Measurements from ENCODE around the gene TRAPPC5. TPM values are rescaled to one million over a fixed set of nuclear protein-coding genes. Genes with fewer than 3 reads are reported as not detected.

The TRAPPC5 gene
- total RNA-seq, 1 donor from 2014 or later: 110 TPM

DNA sequence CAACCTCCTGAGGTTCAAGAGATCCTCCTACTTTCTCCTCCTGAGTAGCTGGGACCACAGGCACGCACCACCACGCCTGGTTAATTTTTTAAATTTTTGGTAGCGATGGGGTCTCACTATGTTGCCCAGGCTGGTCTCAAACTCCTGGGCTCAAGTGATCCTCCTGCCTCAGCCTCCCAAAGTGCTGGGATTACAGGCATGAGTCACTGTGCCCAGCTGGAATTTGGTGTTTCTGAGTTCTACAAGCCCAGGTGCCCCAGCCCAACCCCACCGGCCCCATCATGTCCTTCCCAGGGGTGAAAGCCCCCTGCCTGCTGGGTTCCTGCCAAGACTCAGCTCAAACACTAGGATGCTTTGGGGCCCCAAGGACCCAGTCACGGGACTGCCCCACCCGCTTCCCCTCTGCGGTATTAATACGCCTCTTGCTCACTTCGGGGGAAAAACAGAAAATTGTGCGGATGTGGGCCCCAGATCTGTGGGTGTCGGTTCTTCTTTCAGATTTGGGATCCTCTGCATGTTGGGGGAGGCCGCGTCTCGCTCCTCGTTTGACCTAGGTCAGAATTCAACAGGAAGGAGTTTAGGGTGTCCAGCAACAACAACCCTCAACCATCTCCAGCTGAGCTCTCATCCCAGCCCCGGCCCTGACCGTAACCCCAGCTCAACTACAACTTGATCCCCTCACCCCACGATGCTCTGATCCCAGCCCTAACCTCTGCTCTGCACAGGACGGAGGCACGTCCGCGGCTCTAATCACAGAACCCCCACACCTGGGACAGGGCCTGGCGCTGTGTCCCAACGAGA, 25.0 kb downstream of the TRAPPC5 start:
- Mint-ChIP-seq H3K27ac (peak overlapping the region; percentile 97), H3K27me3 (no peaks in the 10 kb centered on the region), H3K9me3 (no peaks in the 10 kb centered on the region), H3K4me1 (peaks cover 96% of the 10 kb centered on the region), H3K4me3 (peak overlapping the region; percentile 78), H3K36me3 (ENCODE audit: low read depth) (no peaks in the 10 kb centered on the region)
- DNase-seq (peak; percentile 78), ATAC-seq (ENCODE audit: low read depth) (peak; percentile 38)
- CTCF ChIA-PET: interaction anchor here (1.0 to 2.8 kb wide), 4 partner anchors 11 to 95 kb away, joined by 3 to 10 read pairs (median 6); partner anchors contain the start of gene TRAPPC5
- intact Hi-C loops (cut with micrococcal nuclease): loop anchor here (1.0 to 2.0 kb wide), 3 partner anchors 9 to 38 kb away; no protein-coding TSS in a partner anchor
- TF ChIP-seq CTCF (IDR thresholded peaks at IDR 0.05): no peak
- POLR2A ChIA-PET: interaction anchor here (0.7 to 2.7 kb wide), 18 partner anchors 9 to 490 kb away, joined by 3 to 40 read pairs (median 4); partner anchors contain the start of genes CD209 and TRAPPC5

- no peak for TF ChIP-seq CTCF (IDR thresholded peaks at IDR 0.05)
- H3K27me3 Mint-ChIP-seq: no peaks in the 10 kb centered on the region
- intact Hi-C loops (cut with micrococcal nuclease): no loop called here
- peak overlapping the region; percentile 78 for H3K4me3 Mint-ChIP-seq
- DNase-seq: peak; percentile 18
- POLR2A ChIA-PET: interaction anchor here (0.5 to 2.7 kb wide), 18 partner anchors 8 to 489 kb away, joined by 3 to 40 read pairs (median 4); partner anchors contain the start of genes CD209, CLEC4G and TRAPPC5
- no peaks in the 10 kb centered on the region for H3K36me3 Mint-ChIP-seq (ENCODE audit: low read depth)
- H3K4me1 Mint-ChIP-seq: peaks cover 94% of the 10 kb centered on the region
- CTCF ChIA-PET: interaction anchor here (1.0 to 2.0 kb wide), 3 partner anchors 12 to 94 kb away, joined by 3 to 10 read pairs (median 3); partner anchors contain the start of gene TRAPPC5
- peak overlapping the region; percentile 97 for H3K27ac Mint-ChIP-seq
- no peak for ATAC-seq (ENCODE audit: low read depth)
- H3K9me3 Mint-ChIP-seq: no peaks in the 10 kb centered on the region
These were observed 25.7 kb downstream of the TRAPPC5 start for GRCh38 chr19:7706188-7706954.

DNA sequence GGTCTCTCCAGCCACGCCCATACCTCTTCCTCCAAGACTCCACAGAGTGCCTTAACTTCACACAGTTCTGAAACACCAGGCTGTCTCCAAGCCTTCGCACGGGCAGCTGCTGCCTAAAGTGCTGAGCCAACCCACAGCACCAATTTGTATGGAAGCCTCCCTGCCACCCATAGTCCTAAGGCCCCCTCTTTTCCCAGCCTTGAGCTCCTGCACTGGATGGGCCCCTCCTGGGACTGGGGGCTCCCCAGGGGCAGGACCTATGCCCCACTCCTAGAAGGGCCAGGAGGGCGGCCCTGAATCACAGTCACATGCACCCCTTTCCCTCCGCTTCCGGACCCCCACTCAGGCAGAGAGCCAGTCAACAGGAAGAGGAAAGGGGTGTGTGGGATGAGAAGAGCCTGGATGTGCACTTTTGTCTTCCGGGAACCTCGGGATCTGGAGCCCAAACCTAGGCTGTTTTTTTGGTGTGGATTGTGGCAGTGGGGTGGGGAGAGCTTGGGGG, 26.4 kb downstream of the TRAPPC5 start:
- Mint-ChIP-seq H3K36me3 (ENCODE audit: low read depth) (no peaks in the 10 kb centered on the region), H3K4me3 (peak overlapping the region; percentile 78), H3K9me3 (no peaks in the 10 kb centered on the region), H3K27me3 (no peaks in the 10 kb centered on the region), H3K27ac (peak overlapping the region; percentile 97), H3K4me1 (peaks cover 89% of the 10 kb centered on the region)
- ChIA-PET CTCF (interaction anchor here (2.0 kb wide), 1 partner anchor 26 kb away, joined by 10 read pairs; the partner anchor contains the start of gene TRAPPC5), POLR2A (interaction anchor here (0.5 to 2.7 kb wide), 6 partner anchors 12 to 36 kb away, joined by 3 to 40 read pairs (median 17); partner anchors contain the start of genes CLEC4G and TRAPPC5)
- peak; percentile 18 for DNase-seq
- no peak for ATAC-seq (ENCODE audit: low read depth)
- intact Hi-C loops (cut with micrococcal nuclease): no loop called here
- no peak for TF ChIP-seq CTCF (IDR thresholded peaks at IDR 0.05)

GRCh38 chr19:7709932-7710460, 29.4 kb downstream of the TRAPPC5 start:
- Mint-ChIP-seq H3K9me3 (no peaks in the 10 kb centered on the region), H3K36me3 (ENCODE audit: low read depth) (no peaks in the 10 kb centered on the region), H3K4me3 (peak overlapping the region; percentile 28), H3K27ac (no peak overlapping the region), H3K4me1 (peaks cover 79% of the 10 kb centered on the region), H3K27me3 (no peaks in the 10 kb centered on the region)
- intact Hi-C loops (cut with micrococcal nuclease): no loop called here
- ChIA-PET CTCF (interaction anchor here (1.3 kb wide), 1 partner anchor 29 kb away, joined by 3 read pairs; the partner anchor contains the start of gene TRAPPC5), POLR2A (interaction anchor here (0.6 to 1.7 kb wide), 4 partner anchors 9 to 49 kb away, joined by 3 to 4 read pairs (median 3); no protein-coding TSS in a partner anchor)
- TF ChIP-seq CTCF (IDR thresholded peaks at IDR 0.05): no peak
- no peak for ATAC-seq (ENCODE audit: low read depth)
- DNase-seq: no peak
